ENCODE results near the gene EXD3.

EXD3 gene

DNA sequence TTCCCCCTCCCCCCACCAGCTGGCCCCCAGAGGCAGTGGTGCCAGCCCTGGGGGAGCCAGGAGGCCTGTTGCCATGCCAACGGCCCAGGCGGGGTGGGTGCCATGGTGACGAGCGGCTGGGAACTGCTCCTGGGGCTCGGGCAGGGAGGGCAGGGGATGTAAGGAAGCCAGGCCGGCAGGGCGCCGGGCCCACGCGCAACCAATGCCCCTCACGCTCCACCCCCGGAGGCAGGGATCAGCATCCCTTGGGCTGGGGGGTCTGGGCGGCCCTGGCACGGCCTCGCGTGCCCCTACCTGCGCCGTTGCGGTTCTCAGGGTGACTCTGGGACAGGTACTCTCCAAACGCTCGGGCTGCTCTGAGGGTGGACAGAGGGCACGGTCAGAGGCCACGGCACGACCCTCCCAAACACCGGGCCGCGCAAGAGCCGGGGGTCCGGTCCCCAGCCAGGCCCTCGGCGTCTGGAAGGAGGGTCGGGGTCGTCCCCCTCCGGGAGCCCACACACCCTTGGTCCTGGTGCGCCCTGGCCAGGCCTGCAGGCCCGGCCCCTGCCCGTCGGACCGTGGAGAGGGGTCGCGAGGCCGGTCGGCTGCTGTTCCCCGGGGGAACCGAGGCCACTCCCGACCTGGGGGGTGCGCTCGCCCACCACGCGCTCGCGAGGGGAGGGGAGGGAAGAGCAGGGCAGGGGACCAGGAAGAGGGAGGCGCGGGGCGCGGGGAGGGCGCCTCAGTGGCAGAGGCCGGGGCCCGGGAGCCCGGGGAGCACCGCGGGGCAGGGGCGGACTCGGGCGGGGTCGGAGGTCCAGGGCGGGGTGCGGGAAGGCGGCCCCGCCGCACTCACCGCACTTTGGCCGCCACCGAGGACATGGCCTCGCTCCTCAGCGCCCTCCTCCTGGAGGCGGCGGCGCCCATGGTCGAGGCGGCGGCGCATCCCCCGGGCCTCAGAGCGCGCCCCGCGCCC is 35.5 kb upstream of the EXD3 start:
- DNase-seq, result no peak

DNA sequence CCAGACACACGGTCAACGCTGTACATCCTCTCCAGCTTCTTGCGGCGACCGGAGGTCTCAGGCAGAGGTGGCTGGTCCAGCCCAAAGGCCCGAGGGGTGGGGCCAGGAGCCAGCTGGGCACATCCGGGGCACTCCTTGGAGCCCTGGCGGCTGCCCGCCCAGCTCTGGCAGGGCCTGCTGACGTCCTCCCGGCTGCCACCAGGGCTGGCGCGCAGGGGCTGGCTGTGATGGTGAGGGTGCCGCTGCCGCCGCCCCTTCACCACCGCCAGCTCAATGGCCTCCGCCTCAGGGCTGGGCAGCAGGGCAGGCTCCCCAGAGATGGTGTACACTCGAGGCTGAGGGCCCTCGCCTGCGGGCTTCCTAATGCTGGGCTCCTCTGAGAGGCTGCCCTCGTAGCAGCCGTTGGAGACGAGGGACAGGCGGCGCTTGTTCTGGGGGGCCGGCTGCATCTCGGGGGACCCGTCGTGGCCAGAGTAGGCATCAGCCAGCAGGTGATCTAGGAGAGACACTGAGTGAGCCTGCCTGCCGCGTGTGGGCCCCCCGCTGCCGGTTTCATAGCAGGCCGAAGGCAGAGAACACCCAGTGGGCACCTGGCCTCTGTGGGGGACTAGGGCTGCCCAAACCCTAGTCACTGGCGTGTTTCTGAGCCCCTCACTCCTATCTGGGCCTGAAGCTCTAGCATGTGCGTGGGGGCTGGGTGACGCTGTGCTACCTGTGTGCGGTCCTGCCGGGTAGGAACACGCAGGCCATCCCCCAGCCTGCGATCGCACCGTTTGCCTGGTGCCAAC is 34.6 kb upstream of the EXD3 start:
- DNase-seq, result no peak

DNA sequence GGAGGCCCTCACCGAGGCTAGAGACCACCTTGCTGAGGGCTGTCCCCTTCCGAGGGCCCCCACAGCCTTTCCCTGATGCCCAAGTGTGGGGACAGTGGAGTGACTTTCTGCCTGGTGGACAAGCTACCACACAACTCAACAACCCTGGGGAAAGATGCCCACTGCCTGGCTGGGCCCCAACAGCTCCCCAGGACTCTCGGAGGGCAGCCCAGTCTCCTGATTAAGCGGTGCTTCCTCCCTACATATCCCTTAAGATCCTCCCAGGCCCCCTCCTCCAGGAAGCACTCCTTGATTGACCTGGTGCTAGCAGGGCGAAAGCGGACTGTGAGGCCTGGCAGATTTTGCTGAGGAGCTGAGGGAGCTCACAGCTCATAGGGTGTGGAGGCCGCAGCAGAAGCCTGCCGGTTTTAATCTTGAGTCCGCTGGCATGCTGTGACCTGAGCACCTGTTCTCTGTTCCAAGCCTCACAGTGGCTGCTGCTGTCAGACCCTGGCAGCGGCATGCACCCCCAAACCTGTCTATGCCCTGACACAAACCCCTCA is 34.0 kb upstream of the EXD3 start:
- no peak for DNase-seq

DNA sequence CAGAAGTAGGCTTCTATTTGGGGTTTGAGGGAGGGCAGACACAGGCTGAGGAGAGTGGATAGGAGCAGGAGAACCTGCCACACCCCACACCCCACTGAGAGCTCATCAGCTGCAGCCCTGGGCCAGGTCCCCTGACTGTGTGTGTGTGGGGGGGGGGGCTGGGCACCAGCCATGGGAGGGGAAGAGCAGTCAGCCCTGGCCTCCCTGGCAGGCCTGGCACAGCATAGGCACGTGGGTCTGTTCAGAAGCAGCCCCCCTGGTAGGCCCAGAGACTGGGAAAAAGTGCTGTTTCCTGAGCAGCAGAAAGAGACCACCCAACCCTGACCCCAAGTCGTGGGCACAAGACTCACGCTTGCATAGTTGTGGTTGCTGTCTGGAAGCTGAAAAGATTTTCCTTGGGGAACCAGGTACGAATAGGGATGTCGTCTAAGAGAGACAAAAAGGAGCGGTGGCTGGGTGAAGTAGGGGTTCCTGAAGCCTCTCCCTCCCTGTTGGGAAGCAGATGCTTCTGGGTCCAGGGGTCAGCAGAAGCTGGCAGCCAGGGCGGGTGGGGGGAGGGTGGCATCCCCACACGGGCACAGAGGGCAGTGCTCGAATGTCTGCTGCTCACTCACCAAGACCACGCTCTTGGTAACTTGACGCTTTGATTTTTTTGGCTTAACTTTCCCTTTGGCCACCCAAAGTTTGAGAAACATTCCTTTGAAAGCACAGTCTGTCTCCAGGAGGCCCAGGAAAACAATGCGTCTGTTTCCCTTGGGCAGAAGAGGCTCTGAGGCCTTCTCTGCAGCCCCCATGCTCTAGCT is 33.3 kb upstream of the EXD3 start:
- no peak for DNase-seq

DNA sequence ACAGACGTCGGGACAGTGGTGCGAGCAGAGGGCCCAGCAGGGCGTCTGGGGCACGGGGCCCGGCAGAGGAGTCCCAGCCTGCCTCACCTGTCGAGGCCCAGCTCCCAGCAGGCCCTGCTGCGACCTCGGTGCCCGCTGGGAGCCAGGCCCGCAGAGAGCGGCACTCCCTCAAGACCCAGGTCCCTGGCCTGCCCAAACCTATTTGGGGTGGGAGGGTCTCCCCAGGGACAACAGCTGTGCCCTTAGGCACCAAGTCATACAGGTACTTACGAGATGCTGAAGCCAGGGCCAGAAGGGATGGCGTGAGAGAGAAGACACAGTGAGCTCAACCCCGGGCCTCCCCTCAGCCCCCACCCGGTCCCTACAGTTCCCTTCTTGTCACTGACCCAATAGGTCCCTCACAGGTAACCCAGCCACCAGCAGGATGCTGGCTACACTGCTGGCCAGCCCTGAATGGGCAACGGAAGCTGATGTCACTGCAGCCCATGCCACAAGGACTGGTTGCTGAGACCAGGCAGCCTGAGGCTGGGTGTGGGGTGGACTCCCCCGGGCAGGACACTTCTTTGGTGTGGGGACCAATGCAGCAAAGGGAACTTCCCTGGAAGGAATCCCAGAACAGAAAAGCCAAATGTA is 32.5 kb upstream of the EXD3 start:
- DNase-seq, result no peak

DNA sequence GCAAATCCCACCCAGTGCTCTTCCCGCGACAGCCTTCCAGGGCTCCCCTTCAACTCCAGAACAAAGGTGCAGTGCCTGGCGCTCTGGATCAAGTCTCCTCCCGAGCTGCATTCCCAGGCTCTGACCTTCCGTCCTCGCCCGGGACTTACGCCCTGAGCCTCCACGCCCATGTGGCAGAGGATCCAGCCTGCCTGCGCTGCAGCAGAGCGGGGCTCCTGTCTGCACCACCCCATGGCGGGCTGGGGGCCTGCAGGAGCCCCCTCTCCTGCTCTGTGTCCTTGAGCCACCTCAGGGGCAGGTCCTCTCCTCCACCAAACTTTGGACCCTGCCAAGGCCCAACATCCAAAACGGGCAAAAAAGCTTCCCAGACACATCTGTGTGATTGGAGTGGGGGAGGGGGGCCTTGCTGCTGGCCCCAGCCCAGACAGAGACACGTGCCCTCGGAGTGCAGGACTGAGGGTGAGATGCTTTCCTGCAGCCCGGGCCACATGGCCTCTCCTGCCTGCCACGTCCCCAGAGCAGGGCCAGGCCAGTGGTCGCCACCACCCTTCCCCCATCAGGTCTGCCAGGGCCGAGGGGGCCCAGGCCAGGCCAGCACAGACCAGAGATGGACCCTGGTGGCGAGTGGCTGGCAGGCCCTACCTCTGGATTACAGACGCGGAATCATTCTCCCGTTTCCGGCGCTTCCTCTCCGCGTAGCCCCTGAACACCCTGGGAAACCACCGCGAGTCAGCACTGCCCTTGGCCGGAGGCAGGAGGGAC is 31.8 kb upstream of the EXD3 start:
- no peak for DNase-seq

DNA sequence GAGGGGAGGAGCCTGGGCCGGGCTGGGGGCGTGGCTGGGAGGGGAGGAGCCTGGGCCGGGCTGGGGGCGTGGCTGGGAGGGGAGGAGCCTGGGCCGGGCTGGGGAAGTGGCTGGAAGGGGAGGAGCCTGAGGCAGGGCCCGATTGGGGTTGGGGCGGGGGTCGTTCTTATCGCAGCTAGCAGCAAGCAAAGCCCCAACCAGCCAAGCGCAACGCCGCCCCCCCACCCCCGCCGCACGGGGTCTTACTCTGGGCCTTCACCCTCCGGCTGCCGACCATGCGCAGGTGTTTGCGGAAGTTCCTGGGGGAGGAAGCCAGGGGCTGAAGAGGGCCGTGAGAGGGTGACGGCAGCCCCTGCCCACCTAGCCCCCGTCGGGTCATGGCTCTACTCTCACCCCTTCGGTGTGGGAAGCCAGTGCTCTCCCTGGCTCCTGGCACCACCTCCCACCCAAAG is 31.2 kb upstream of the EXD3 start:
- peak; percentile 45 for DNase-seq

DNA sequence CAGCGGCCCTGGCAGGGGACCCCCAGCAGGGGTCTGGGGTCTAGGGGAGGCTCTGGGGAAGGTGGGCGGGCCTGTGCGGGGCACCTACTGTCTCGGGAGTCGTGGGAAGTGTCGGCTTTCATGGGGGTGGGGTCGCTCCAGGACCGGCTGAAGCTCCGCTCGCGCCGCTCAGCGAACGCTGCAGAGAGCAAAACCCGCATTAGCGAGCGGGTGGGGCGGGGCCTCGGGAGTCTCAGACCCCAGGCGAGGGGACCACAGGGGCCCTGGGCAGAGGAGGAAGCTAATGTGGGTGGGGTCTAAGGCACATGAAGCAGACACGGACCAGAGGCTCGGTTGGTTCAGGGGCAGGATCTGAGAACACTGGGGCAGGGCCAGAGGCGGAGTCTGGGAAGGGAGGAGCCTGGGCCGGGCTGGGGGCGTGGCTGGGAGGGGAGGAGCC is 30.7 kb upstream of the EXD3 start:
- DNase-seq, result peak; percentile 64

DNA sequence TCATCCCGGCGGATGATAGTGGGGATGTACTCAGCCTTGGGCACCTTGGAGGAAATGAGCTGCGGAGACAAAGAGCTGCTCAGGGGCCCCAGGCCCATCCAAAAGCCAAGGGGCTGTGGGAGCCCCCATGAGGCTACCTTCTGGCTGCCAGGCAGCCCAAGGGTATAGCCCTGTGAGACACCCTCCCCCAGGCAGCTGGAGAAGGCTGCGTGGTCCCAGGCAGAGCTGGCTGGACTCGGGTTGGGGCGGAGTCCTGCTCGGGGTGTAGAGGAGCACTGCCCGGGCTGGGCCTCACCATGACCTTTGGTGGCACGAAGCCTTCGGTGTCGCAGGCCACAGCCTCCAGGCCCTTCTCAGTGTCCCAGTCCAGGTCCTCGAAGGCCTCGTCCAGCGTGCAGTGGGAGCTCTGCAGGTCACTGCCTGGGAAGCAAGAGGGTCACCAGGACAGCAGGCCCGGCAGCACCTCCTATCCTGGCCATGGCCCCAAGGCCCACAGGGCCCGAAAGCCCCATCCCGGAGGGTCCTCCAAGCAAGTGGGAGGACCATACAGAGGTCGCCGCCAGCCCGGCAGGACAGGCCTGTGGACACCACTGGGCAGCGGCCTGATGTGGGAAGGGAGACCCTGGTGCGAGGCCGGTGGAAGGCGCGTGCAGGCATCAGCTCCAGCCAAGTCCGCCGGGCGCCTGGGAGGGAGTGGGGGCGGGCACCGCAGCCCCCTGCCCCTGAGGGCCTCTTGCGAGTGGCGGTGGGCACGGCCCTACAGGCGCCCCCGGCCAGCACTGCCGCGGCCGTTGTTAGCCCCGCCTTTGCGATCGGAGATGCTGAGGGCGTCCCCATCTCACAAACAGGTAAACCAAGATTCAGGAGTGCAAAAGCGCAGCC is 30.0 kb upstream of the EXD3 start:
- no peak for DNase-seq

DNA sequence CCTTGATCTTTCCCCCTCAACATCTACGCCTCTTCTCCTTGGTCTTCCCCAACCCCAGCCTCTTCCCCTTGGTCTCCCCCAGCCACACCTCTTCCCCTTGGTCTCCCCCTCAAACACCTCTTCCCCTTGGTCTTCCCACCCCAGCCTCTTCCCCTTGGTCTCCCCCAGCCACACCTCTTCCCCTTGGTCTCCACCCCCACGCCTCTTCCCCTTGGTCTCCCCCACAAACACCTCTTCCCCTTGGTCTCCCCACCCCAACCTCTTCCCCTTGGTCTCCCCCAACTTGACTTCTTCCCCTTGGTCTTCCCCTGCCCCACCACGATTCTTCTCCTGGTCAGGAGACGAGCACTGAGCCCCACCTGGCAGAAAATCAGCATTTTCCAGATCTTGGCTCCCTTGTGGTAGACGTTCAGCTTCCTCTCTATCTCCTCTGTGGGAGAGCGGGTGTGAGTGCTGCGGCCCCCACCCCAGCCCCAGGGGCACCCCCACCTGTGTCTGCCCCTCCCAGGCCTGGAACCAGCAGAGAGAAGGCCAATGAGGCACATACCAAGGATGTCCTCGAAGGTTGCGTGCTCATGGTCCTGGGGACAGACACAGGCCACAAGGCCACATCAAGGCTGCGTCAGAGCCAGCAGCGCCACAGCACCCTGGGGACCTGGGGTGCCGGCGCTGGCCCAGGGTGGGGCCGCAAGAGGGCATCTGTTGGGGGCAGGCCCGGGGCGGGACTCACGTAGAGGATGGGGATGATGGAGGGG is 29.2 kb upstream of the EXD3 start:
- no peak for DNase-seq

DNA sequence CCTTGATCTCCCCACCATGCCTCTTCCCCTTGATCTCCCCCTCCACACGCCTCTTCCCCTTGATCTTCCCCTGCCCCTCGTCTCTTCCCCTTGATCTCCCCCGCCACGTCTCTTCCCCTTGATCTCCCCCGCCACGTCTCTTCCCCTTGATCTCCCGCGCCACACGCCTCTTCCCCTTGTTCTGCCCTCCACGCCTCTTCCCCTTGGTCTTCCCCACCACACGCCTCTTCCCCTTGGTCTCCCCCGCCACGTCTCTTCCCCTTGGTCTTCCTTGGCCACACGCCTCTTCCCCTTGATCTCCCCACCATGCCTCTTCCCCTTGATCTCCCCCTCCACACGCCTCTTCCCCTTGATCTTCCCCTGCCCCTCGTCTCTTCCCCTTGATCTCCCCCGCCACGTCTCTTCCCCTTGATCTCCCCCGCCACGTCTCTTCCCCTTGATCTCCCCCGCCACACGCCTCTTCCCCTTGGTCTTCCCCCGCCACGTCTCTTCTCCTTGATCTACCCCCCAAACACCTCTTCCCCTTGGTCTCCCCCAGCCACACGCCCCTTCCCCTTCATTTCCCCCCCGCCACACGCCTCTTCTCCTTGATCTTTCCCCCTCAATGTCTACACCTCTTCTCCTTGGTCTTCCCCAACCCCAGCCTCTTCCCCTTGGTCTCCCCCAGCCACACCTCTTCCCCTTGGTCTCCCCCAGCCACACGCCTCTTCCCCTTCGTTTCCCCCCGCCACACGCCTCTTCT is 28.5 kb upstream of the EXD3 start:
- DNase-seq, result peak; percentile 36

DNA sequence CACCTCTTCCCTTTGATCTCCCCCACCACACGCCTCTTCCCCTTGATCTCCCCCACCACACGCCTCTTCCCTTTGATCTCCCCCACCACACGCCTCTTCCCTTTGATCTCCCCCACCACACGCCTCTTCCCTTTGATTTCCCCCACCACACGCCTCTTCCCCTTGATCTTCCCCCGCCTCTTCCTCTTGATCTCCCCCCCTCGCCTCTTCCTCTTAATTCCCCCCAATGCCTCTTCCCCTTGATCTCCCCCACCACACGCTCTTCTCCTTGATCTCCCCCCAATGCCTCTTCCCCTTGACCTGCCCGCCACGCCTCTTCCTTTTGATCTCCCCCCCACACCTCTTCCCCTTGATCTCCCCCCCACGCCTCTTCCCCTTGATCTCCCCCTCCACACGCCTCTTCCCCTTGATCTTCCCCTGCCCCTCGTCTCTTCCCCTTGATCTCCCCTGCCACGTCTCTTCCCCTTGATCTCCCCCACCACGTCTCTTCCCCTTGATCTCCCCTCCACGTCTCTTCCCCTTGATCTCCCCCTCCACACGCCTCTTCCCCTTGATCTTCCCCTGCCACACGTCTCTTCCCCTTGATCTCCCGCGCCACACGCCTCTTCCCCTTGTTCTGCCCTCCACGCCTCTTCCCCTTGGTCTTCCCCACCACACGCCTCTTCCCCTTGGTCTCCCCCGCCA is 27.7 kb upstream of the EXD3 start:
- DNase-seq, result peak; percentile 80

DNA sequence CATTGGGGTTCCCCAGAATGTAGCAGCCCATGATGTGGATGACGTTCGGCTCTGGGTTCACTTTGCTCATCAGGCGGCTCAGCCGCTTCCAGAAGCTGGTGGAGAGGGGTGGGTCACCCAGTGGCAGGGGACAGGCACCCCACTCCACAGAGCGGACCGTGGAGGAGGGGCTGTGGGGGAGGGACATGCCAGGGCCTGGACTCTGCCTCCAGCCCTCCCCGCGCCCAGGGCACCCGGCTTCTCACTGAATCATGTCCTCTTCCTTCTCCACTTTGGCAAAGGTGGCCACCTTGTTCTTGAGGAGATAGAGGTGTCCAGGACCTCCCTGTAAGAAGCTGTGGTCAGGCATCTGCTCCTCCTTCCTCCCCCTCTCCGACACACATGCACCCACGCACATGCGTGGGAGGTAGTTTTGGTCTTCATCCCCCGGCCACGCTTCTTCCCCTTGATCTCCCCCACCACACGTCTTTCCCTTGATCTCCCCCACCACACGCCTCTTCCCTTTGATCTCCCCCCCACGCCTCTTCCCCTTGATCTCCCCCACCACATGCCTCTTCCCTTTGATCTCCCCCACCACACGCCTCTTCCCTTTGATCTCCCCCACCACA is 27.1 kb upstream of the EXD3 start:
- DNase-seq, result no peak

DNA sequence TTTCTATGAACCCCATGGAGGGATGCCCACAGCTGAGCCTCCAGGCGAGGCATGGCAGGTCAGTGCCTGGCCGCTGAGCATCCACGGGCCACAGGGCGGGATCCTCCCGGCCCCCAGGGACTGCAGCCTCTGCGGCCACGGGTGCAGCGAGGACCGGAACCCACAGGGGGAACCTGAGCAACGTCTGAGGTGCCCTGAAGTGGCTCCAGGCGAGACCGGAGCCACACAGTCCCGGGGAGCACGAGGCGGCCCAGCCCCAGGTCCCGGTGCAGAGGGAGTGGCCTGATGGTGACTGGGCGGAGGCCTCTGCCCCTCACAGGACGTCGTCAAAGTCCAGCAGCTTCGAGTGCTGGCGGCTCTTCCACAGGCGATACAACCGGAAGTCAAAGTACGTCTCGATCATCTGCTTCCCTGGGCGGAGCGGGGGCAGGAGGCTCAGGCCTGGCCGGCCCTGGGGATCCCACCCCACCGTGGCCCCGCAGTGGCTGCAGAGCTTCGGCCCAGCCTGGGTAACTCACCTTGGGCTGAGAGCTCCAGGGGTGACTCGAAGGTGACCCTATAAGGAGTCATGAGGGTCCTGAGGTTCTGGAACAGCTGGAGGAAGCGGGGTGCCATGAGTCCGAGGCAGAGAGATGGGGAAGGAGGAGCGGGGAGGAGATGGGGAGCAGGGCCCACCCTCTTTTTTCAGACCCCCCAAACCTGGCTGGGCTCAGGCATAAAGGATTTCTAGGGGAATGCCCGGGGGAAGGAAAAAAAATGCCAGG is 26.3 kb upstream of the EXD3 start:
- DNase-seq, result no peak

DNA sequence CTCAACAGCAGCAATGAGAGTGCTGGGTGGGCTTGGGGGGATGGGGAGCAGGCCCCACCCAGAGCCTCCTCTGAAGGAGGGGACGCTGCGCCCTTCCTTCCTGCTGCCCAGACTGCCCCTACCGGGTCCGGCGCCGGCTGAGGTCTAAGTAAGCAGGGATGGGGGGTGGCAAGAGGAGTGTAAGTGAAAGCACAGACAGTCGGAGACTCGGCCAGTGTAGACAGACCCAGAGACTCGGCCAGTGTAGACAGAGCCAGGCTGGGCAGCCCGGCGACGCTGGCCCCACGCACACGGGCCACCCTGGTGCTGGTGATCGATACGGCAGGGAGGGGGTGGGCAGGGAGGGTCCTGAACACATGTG is 25.6 kb upstream of the EXD3 start:
- DNase-seq, result no peak

DNA sequence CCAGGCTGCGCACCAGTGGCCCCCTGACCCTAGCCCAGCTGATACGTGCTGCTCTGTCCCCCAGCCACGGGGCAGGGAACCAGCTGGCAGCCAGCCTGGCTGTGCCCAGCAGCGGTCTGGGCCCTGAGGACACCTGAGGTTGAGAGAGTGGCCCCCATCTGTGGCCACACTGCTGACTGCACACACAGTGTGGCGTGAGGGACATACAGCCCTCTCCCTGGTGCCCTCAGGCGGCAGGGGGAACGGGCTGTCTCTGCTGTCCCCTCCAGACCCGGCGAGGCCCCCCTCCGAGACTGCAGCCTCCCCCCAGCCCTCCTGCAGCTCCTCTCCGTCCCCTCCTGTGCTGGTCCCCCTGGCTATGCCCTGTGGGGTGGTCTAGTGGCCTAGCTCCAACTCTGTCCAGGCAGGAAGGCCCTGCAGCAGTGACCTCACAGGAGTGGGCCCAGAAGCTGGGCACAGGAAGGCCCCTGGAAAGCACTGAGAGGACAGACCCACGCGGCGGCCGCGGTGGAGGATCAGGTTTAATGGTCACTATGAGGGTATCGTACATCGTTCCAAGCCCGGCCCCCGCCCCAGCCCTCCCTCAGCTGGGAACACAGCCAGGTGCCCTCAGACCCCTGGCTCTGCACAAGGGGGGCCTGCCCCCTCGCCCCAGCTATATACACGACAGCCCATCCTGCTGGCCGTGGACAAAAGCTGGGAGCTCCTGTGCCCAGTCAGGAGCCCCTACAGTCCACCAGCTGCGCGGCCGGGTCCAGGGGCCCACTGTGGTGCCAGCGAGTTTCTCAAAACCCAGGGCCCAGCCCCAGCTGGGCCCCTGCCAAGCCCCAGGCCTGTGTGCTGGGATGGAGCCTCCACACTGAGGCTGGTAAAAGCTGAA is 25.0 kb upstream of the EXD3 start:
- no peak for DNase-seq

Data from CD4-positive, alpha-beta T cell treated with Interleukin-12 subunit alpha and Interleukin-12 subunit beta, for 1 hour (primary cell).